Measurements from ENCODE around the gene CTNNBL1. TPM values are rescaled to one million over a fixed set of nuclear protein-coding genes. Genes with fewer than 3 reads are reported as not detected.

CTNNBL1 gene
- total RNA-seq, 1 experiment from 2014 or later: 64.4 TPM

- Mint-ChIP-seq H3K36me3 (no peaks in the 10 kb centered on the region), H3K9me3 (no peaks in the 10 kb centered on the region), H3K4me1 (peaks cover 6% of the 10 kb centered on the region), H3K27me3 (ENCODE audit: low read depth) (no peaks in the 10 kb centered on the region), H3K4me3 (no peak overlapping the region), H3K27ac (no peak overlapping the region)
- TF ChIP-seq E2F1 (CRISPR knock-in tag; IDR thresholded peaks at IDR 0.05) (no peak), PREB (CRISPR knock-in tag; IDR thresholded peaks at IDR 0.05; ENCODE audit: borderline replicate concordance) (no peak), ZMAT4 (CRISPR knock-in tag; IDR thresholded peaks at IDR 0.05) (no peak), ARID4B (CRISPR knock-in tag; IDR thresholded peaks at IDR 0.05; ENCODE audit: borderline replicate concordance) (no peak), FOXP1 (CRISPR knock-in tag; IDR thresholded peaks at IDR 0.05; ENCODE audit: borderline replicate concordance) (no peak), TEAD1 (CRISPR knock-in tag; IDR thresholded peaks at IDR 0.05) (no peak), ZSCAN18 (CRISPR knock-in tag; IDR thresholded peaks at IDR 0.05) (no peak), RELA (CRISPR knock-in tag; IDR thresholded peaks at IDR 0.05; ENCODE audit: borderline replicate concordance) (no peak), IRF1 (CRISPR knock-in tag; IDR thresholded peaks at IDR 0.05) (no peak), MAX (CRISPR knock-in tag; IDR thresholded peaks at IDR 0.05) (no peak), PRRX2 (CRISPR knock-in tag; IDR thresholded peaks at IDR 0.05) (no peak), ZNF281 (CRISPR knock-in tag; IDR thresholded peaks at IDR 0.05) (no peak), ETV6 (CRISPR knock-in tag; IDR thresholded peaks at IDR 0.05) (no peak), HMGA2 (CRISPR knock-in tag; IDR thresholded peaks at IDR 0.05) (no peak), CTCF (IDR thresholded peaks at IDR 0.05) (no peak), ZNF416 (CRISPR knock-in tag; IDR thresholded peaks at IDR 0.05) (no peak), IRF2 (CRISPR knock-in tag; IDR thresholded peaks at IDR 0.05; ENCODE audit: borderline replicate concordance, low read depth) (no peak)
- DNase-seq (ENCODE audit: low spot score): no peak
- ChIA-PET CTCF (interaction anchor here (1.4 kb wide), 1 partner anchor 13 kb away, joined by 3 read pairs; no protein-coding TSS in a partner anchor), POLR2A (no interaction called here)
- no peak for ATAC-seq
Measured at GRCh38 chr20:37770908-37771307, 77.1 kb downstream of the CTNNBL1 start.
